OCI-LY3 (cell line): Measurements from ENCODE around the gene CMIP.
"Not testable (repeated sequence)": the region's sequence is repeated elsewhere in the genome, so short reads cannot be mapped to it uniquely, and the experiment has no call there.

Experiments used
- H2AFZ ChIP-seq: fragments of 200-600, 300-600 bp; shearing (Covaris generic); 2 replicates; pipeline ENCODE4 v1.6.0; 2014; ENCODE audit warnings: antibody characterized with exemption, low read depth, low read length
- H3K27ac ChIP-seq: fragments of 200-600, 300-600 bp; sonication (generic); 2 replicates; pipeline ENCODE4 v1.5.1; 2014; ENCODE audit warnings: mild to moderate bottlenecking, low read length, moderate library complexity, mixed read lengths
- H3K27me3 ChIP-seq: fragments of 200-600, 300-600 bp; sonication (generic); 2 replicates; pipeline ENCODE4 v1.6.1; 2014; ENCODE audit warnings: low read depth, low read length, mixed read lengths
- H3K36me3 ChIP-seq: fragments of 200-600, 300-600 bp; sonication (generic); replicated peaks from 2 replicates; pipeline ENCODE3; 2014; ENCODE audit warnings: low read depth, low read length, mixed read lengths
- H3K4me1 ChIP-seq: fragments of 300-600, 200-600 bp; sonication (generic); 2 replicates; pipeline ENCODE4 v1.6.1; 2014; ENCODE audit warnings: low read length, mixed read lengths
- H3K4me2 ChIP-seq: fragments of 200-600, 300-600 bp; sonication (generic); 2 replicates; pipeline ENCODE4 v1.6.1; 2014; ENCODE audit warnings: low read length, mixed read lengths
- H3K4me3 ChIP-seq: fragments of 300-600, 200-600 bp; sonication (generic); 2 replicates; pipeline ENCODE4 v1.5.1; 2014; ENCODE audit warnings: antibody characterized with exemption, mild to moderate bottlenecking, low read length, moderate library complexity
- H3K79me2 ChIP-seq: fragments of 300-600, 200-600 bp; shearing (Covaris generic); 2 replicates; pipeline ENCODE4 v1.6.1; 2014; ENCODE audit warnings: mild to moderate bottlenecking, low read length, mixed read lengths
- H3K9ac ChIP-seq: fragments of 300-600, 200-600 bp; shearing (Covaris generic); 2 replicates; pipeline ENCODE4 v1.6.0; 2014; ENCODE audit warnings: mild to moderate bottlenecking, low read length, moderate library complexity
- H3K9me3 ChIP-seq: fragments of 200-600, 300-600 bp; shearing (Covaris generic); 2 replicates; pipeline ENCODE4 v1.6.1; 2014; ENCODE audit warnings: low read length, mixed read lengths; ENCODE audit not compliant: insufficient read depth
- H4K20me1 ChIP-seq: fragments of 200-600, 300-600 bp; sonication (generic); 2 replicates; pipeline ENCODE4 v1.6.1; 2016; ENCODE audit warnings: low read length, mixed read lengths; ENCODE audit not compliant: insufficient read depth
- EZH2phosphoT487 ChIP-seq: fragments of 200-600 bp; shearing (Covaris generic); IDR thresholded peaks from 2 replicates; pipeline ENCODE4 v1.6.1; 2018; ENCODE audit warnings: antibody characterized with exemption, mixed run types, low read depth
- TF ChIP-seq, protein P1 (sequence below): fragments of 200-600, 300-600 bp; sonication (generic); IDR thresholded peaks from 2 replicates; pipeline ENCODE4 v1.5.1; 2014; ENCODE audit warnings: antibody characterized with exemption, low read length, low read depth

Gene CMIP

DNA sequence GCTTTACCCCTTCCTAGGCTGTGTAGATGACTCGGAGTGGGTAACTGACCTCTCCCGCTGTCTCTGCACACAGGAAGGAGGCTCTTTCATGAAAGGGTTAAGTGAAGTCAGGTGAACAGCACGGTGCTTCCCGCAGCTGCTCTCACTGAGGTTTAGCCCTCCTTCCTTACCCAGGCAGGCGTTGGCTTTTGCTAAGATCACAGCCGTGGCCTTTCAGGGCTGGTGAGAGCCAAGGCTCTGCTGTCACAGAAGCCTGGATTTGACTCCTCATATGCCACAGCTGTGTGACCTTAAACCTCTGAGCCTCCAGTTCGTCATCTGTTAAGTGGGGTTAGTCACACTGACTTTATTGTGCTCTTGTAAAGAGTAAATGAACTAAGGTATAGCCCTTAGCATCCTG is 243.6 kb downstream of the CMIP start:
- Histone ChIP-seq H3K27ac (no peak overlapping the region), H3K9ac (no peak overlapping the region), H2AFZ (no peak overlapping the region)

DNA sequence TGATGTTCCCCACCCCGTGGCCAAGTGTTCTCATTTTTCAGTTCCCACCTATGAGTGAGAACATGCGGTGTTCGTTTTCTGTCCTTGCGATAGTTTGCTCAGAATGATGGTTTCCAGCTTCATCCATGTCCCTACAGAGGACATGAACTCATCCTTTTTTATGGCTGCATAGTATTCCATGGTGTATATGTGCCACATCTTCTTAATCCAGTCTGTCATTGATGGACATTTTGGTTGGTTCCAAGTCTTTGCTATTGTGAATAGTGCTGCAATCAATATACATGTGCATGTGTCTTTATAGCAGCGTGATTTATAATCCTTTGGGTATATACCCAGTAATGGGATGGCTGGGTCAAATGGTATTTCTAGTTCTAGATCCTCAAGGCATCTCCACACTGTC is 244.2 kb downstream of the CMIP start:
- H3K27me3 ChIP-seq, H3K9ac ChIP-seq, H2AFZ ChIP-seq, H3K9me3 ChIP-seq, H3K4me1 ChIP-seq, H3K4me2 ChIP-seq, H3K79me2 ChIP-seq, H3K27ac ChIP-seq, H3K4me3 ChIP-seq: not testable (repeated sequence)
- peaks cover 17% of the 10 kb centered on the region; the same call in 1 of the 2 replicates for H4K20me1 ChIP-seq
- H3K36me3 ChIP-seq: peaks cover 22% of the 10 kb centered on the region

More for the DNA sequence above, 243.6 kb downstream of the CMIP start:
- Histone ChIP-seq H3K36me3 (peaks cover 16% of the 10 kb centered on the region), H4K20me1 (peaks cover 17% of the 10 kb centered on the region; the same call in 1 of the 2 replicates), H3K79me2 (no peaks in the 10 kb centered on the region), H3K4me2 (no peak overlapping the region), H3K4me3 (no peak overlapping the region), H3K27me3 (no peaks in the 10 kb centered on the region), H3K9me3 (peaks cover 3% of the 10 kb centered on the region; the same call in 1 of the 2 replicates), H3K4me1 (no peaks in the 10 kb centered on the region)
- no peak for TF ChIP-seq EZH2phosphoT487

DNA sequence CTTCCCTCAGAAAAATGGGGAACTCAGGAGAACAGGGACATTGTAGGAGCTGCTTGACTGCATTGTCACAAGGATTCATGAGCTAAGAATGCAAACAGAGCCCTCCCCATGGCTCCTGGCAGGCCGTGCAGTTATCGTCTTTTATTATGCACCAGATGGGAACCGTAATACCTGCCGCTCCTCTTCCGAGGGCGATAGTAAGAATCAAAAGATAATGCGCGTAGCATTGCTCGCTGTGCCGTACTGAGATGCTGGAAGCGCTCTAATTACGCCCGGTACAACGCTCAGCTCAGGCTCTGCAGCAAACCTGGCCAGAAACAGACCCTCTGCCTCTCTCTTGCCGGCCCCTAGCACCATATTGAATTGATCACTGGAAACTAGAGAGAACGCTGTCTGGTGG is 247.4 kb downstream of the CMIP start:
- H4K20me1 ChIP-seq: peaks cover 6% of the 10 kb centered on the region; the same call in 1 of the 2 replicates
- H3K27ac ChIP-seq: no peak overlapping the region
- H3K4me2 ChIP-seq: no peak overlapping the region
- H2AFZ ChIP-seq: no peak overlapping the region
- TF ChIP-seq, protein P1, sequence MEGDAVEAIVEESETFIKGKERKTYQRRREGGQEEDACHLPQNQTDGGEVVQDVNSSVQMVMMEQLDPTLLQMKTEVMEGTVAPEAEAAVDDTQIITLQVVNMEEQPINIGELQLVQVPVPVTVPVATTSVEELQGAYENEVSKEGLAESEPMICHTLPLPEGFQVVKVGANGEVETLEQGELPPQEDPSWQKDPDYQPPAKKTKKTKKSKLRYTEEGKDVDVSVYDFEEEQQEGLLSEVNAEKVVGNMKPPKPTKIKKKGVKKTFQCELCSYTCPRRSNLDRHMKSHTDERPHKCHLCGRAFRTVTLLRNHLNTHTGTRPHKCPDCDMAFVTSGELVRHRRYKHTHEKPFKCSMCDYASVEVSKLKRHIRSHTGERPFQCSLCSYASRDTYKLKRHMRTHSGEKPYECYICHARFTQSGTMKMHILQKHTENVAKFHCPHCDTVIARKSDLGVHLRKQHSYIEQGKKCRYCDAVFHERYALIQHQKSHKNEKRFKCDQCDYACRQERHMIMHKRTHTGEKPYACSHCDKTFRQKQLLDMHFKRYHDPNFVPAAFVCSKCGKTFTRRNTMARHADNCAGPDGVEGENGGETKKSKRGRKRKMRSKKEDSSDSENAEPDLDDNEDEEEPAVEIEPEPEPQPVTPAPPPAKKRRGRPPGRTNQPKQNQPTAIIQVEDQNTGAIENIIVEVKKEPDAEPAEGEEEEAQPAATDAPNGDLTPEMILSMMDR: no peak
- no peak for TF ChIP-seq EZH2phosphoT487
- H3K79me2 ChIP-seq: no peaks in the 10 kb centered on the region
- H3K4me3 ChIP-seq: no peak overlapping the region
- peaks cover 29% of the 10 kb centered on the region for H3K36me3 ChIP-seq
- no peaks in the 10 kb centered on the region for H3K4me1 ChIP-seq
- H3K27me3 ChIP-seq: no peaks in the 10 kb centered on the region
- H3K9ac ChIP-seq: no peak overlapping the region
- peaks cover 3% of the 10 kb centered on the region; the same call in 1 of the 2 replicates for H3K9me3 ChIP-seq

DNA sequence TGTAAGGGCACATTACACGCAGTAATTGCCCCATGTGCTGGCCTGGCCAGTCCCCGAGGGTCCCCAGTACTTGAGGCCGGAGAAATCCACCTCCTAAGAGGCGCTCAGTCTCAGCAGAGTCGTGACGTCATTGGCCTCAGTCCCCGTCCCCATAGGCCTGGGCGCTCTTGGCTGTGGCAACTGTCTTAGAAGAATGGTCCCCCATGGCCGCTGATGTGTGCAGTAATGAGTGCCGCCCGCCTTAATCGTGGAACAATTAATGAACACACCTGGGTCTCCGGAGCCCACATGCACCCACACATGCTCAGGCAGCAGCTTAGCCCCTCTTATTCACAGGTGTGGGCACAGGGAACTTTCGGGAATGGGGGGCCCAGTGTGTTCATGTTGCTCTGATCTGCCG is 248.0 kb downstream of the CMIP start:
- Histone ChIP-seq H3K4me3 (no peak overlapping the region), H3K9ac (no peak overlapping the region), H3K79me2 (no peaks in the 10 kb centered on the region), H3K4me2 (no peak overlapping the region), H3K4me1 (no peaks in the 10 kb centered on the region), H3K9me3 (peaks cover 3% of the 10 kb centered on the region; the same call in 1 of the 2 replicates), H2AFZ (no peak overlapping the region), H3K27me3 (no peaks in the 10 kb centered on the region), H4K20me1 (peaks cover 6% of the 10 kb centered on the region; the same call in 1 of the 2 replicates), H3K27ac (no peak overlapping the region), H3K36me3 (peaks cover 30% of the 10 kb centered on the region)
- TF ChIP-seq, protein P1: no peak
- no peak for TF ChIP-seq EZH2phosphoT487

DNA sequence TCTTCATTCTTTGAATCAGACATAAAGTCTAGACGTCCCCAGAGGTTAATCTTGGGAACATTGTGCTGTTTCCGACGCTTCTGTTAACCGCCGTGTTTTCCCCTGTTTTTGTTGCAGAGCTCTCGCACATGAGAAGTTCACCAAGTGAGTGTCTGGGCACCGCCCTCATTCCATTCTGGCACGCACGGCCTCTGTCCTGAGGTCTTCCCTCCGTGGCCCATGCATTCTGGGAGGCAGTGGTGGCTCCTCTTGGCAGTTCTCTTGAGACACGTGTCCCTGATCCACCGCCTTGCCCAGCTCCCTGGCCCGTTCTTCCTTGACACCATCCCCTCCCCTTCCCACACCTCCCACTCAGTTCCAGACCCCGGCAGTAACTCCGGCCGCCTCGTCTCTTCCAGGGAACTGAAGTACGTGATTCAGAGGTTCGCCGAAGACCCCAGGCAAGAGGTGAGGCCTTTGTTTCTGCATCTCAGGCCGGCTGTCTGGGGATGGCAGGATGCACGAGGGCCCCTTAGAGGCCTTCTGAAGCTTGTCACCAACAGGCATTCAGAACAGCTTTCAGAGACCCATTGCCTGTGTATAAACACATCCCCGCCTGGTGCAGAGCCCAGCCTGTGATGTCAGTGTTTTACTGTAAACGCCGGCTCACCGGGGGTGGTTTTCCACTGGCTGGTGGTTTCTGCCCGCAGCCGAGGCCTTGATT is 248.6 kb downstream of the CMIP start:
- Histone ChIP-seq H4K20me1 (peaks cover 2% of the 10 kb centered on the region; the same call in 1 of the 2 replicates), H3K27ac (no peak overlapping the region), H3K79me2 (no peaks in the 10 kb centered on the region), H3K27me3 (no peaks in the 10 kb centered on the region), H3K4me3 (no peak overlapping the region), H3K36me3 (peaks cover 23% of the 10 kb centered on the region), H3K4me2 (no peak overlapping the region), H2AFZ (no peak overlapping the region), H3K9ac (no peak overlapping the region), H3K9me3 (no peaks in the 10 kb centered on the region; the same call in 1 of the 2 replicates), H3K4me1 (no peaks in the 10 kb centered on the region)
- TF ChIP-seq EZH2phosphoT487: no peak
- TF ChIP-seq, protein P1: no peak
